Bone marrow (tissue), 2 donors: Measurements from ENCODE around the gene KMT5C.

ENCODE experiments used
- DNase-seq, 2 donors: peaks; one replicate each; lab custom pipeline; 2025; lab: John Stamatoyannopoulos, UW

KMT5C gene

GRCh38 chr19:55346725-55347441 lies 7.2 kb downstream of the KMT5C start:
- no peak for DNase-seq

- no peak for DNase-seq
Observed at GRCh38 chr19:55347442-55348009, 7.8 kb downstream of the KMT5C start.

- no peak for DNase-seq
Observed at GRCh38 chr19:55348317-55349034, 8.8 kb downstream of the KMT5C start.

- DNase-seq = no peak
Observed at GRCh38 chr19:55350620-55351315, 11.1 kb downstream of the KMT5C start.

- DNase-seq = no peak
Observed at GRCh38 chr19:55352040-55352439, 12.4 kb downstream of the KMT5C start.

GRCh38 chr19:55352549-55353145 lies 13.0 kb downstream of the KMT5C start:
- DNase-seq = no peak

- no peak for DNase-seq
Observed at GRCh38 chr19:55353356-55353802, 13.7 kb downstream of the KMT5C start.

- DNase-seq = peak in 1 of 2 donors; percentile 90
Observed at GRCh38 chr19:55353803-55354697, 14.4 kb downstream of the KMT5C start.

GRCh38 chr19:55354698-55355212 lies 15.1 kb downstream of the KMT5C start, which contains the start of gene COX6B2:
TSS of gene COX6B2 (minus strand) at chr19:55354719. CDS start at chr19:55354521, 198 bp downstream.
- DNase-seq = no peak

GRCh38 chr19:55355213-55355821 lies 15.6 kb downstream of the KMT5C start:
- DNase-seq = no peak

- DNase-seq = no peak
Observed at GRCh38 chr19:55358493-55358892, 18.8 kb downstream of the KMT5C start.

- no peak for DNase-seq
Observed at GRCh38 chr19:55358943-55359908, 19.6 kb downstream of the KMT5C start.

- DNase-seq = no peak
Observed at GRCh38 chr19:55360902-55361301, 21.2 kb downstream of the KMT5C start.

- no peak for DNase-seq
Observed at GRCh38 chr19:55362174-55362989, 22.7 kb downstream of the KMT5C start.

- no peak for DNase-seq
Observed at GRCh38 chr19:55362990-55363716, 23.5 kb downstream of the KMT5C start, which contains the start of gene GARIN5B. TSS of gene GARIN5B (minus strand) at chr19:55363260. CDS start at chr19:55363066, 194 bp downstream.

GRCh38 chr19:55365245-55365644 lies 25.6 kb downstream of the KMT5C start:
- no peak for DNase-seq

GRCh38 chr19:55365964-55366363 lies 26.3 kb downstream of the KMT5C start:
- no peak for DNase-seq
